ENCODE results near the gene NHERF1.

GRCh38 chr17:74806334-74806733, 57.9 kb downstream of the NHERF1 start:
- TF ChIP-seq KDM5A (IDR thresholded peaks at IDR 0.05; ENCODE audit: low read length): no peak
- no peak for TF ChIP-seq KDM1A (IDR thresholded peaks at IDR 0.05; ENCODE audit: borderline replicate concordance, low read length)
- TF ChIP-seq CBX8 (IDR thresholded peaks at IDR 0.05; ENCODE audit: borderline replicate concordance, low read depth, low read length): no peak
- TF ChIP-seq SP1 (IDR thresholded peaks at IDR 0.05; ENCODE audit: low read depth, low read length): no peak
- no peak for TF ChIP-seq CTCF (IDR thresholded peaks at IDR 0.05; ENCODE audit: control extremely low read depth in 1 of 3, insufficient read depth in 1 of 3, low read depth in 1 of 3, low read length in 3 of 3)
- TF ChIP-seq ATF3 (IDR thresholded peaks at IDR 0.05; ENCODE audit: insufficient read depth, low read depth, low read length): no peak
- no peak for TF ChIP-seq EZH2 (IDR thresholded peaks at IDR 0.05; ENCODE audit: low read depth, low read length, severe bottlenecking)
- no peak for TF ChIP-seq CEBPB (IDR thresholded peaks at IDR 0.05; ENCODE audit: low read depth, low read length)

Measured in H1 (cell line).